GM21381 (cell line): ENCODE results near the gene PACRGL.
A peak's percentile ranks its signal among the peaks of the same experiment; 100 is the strongest.

Experiments
- ATAC-seq: cut with Tn5 transposase; IDR thresholded peaks from one replicate; pipeline ENCODE4 v1.9.1; 2021; ENCODE audit warnings: mild to moderate bottlenecking, moderate library complexity; ENCODE audit not compliant: unreplicated experiment

Gene PACRGL

GRCh38 chr4:20700007-20700761 lies at the start of gene PACRGL:
TSS of gene PACRGL (plus strand) at chr4:20700458. CDS start at chr4:20704482, 4,024 bp downstream.
- peak; percentile 100 for ATAC-seq

- no peak for ATAC-seq
These were observed 47.9 kb upstream of the PACRGL start for GRCh38 chr4:20652226-20652885.

GRCh38 chr4:20658456-20658855 lies 41.8 kb upstream of the PACRGL start:
- no peak for ATAC-seq

- ATAC-seq: no peak
These were observed 37.4 kb upstream of the PACRGL start for GRCh38 chr4:20662851-20663250.

GRCh38 chr4:20666012-20666860 lies 34.0 kb upstream of the PACRGL start:
- no peak for ATAC-seq

- ATAC-seq: no peak
These were observed 28.0 kb upstream of the PACRGL start for GRCh38 chr4:20672262-20672661.

- ATAC-seq: no peak
These were observed 24.5 kb upstream of the PACRGL start for GRCh38 chr4:20675786-20676185.

- ATAC-seq: no peak
These were observed 23.6 kb upstream of the PACRGL start for GRCh38 chr4:20676501-20677197.

- no peak for ATAC-seq
These were observed 21.9 kb upstream of the PACRGL start for GRCh38 chr4:20678400-20678799.

GRCh38 chr4:20679951-20680350 lies 20.3 kb upstream of the PACRGL start:
- ATAC-seq: no peak

- ATAC-seq: no peak
These were observed 19.5 kb upstream of the PACRGL start for GRCh38 chr4:20680736-20681135.

- no peak for ATAC-seq
These were observed 19.0 kb upstream of the PACRGL start for GRCh38 chr4:20681271-20681670.

GRCh38 chr4:20682853-20683252 lies 17.4 kb upstream of the PACRGL start:
- ATAC-seq: no peak

GRCh38 chr4:20683766-20684165 lies 16.5 kb upstream of the PACRGL start:
- ATAC-seq: no peak

GRCh38 chr4:20684852-20685763 lies 15.2 kb upstream of the PACRGL start:
- no peak for ATAC-seq

GRCh38 chr4:20687864-20688263 lies 12.4 kb upstream of the PACRGL start:
- no peak for ATAC-seq

- no peak for ATAC-seq
These were observed 3.4 kb upstream of the PACRGL start for GRCh38 chr4:20696815-20697214.

GRCh38 chr4:20698382-20698781 lies 1.9 kb upstream of the PACRGL start:
- ATAC-seq: no peak

- ATAC-seq: no peak
These were observed 1.4 kb upstream of the PACRGL start for GRCh38 chr4:20698820-20699219.

GRCh38 chr4:20711335-20711734 lies 11.1 kb downstream of the PACRGL start:
- no peak for ATAC-seq
